K562 (cell line): ENCODE results near the gene FLCN. TPM values are rescaled to one million over a fixed set of nuclear protein-coding genes. Genes with fewer than 3 reads are reported as not detected.

ENCODE experiments used
- ATAC-seq: fragments of 200-7000 bp; cut with Tn5 transposase; 3 replicates; pipeline ENCODE4 v1.9.1; 2020; ENCODE audit warnings: moderate library complexity
- BruUV-seq: library from RNA; stranded (reverse); fragments of 400-500 nt; replicated peaks from 2 replicates; lab custom pipeline; 2021; lab: Mats Ljungman, UMichigan
- CTCF ChIA-PET: fragments of 300-600 bp; formaldehyde crosslinking; extraction: SDS; loops from one replicate; lab custom pipeline; 2021; ENCODE audit warnings: low intra/inter-chr PET ratio; lab: Yijun Ruan, JAX
- POLR2A ChIA-PET: fragments of 300-600, 350-650 bp; sonication (Branson Sonifier 250); formaldehyde crosslinking; extraction: SDS; loops from one replicate; lab custom pipeline; 2021; ENCODE audit warnings: antibody characterized with exemption, inconsistent platforms; lab: Yijun Ruan, JAX
- DNase-seq, 4 experiments: peaks; one replicate each; pipeline versions ENCODE4 v3.0.0 to v3.0.0-alpha.2; 2011 to 2018; ENCODE audit warnings: low spot score in 3 of 4, mixed read lengths in 3 of 4; ENCODE audit errors: extremely low read depth in 1 of 4
- FAIRE-seq: peaks from 2 replicates; lab custom pipeline; 2011; peaks lifted over from hg19 to GRCh38; lab: Jason Lieb, UNC
- H2AFZ ChIP-seq: 2 replicates; pipeline ENCODE4 v1.6.0; 2011; ENCODE audit warnings: low read depth, low read length, control low read depth, inconsistent platforms
- H3K27ac ChIP-seq: fragments of 200-600 bp; 3 replicates; pipeline ENCODE4 v1.8.0; 2011; ENCODE audit warnings: low read depth, mild to moderate bottlenecking, control low read depth, inconsistent platforms, low read length, moderate library complexity, mixed read lengths; ENCODE audit errors: extremely low read depth
- H3K27me3 ChIP-seq, 2 experiments: fragments of 300-600 bp in 1 of 2; 2 replicates in 1 of 2; 3 replicates in 1 of 2; pipeline versions ENCODE4 v1.6.0 to v1.8.0; 2011; ENCODE audit warnings: inconsistent platforms in 2 of 2, low read length in 2 of 2, mild to moderate bottlenecking in 1 of 2, mixed read lengths in 1 of 2, moderate library complexity in 1 of 2; ENCODE audit not compliant: control insufficient read depth in 2 of 2, insufficient read depth in 2 of 2
- H3K36me3 ChIP-seq: fragments of 300-600 bp; 3 replicates; pipeline ENCODE4 v1.8.0; 2011; ENCODE audit warnings: mild to moderate bottlenecking, low read length, inconsistent platforms; ENCODE audit not compliant: control insufficient read depth, insufficient read depth
- H3K4me1 ChIP-seq, 2 experiments: fragments of 200-600 bp in 1 of 2; replicated peaks in 1 of 2; 2 replicates in 1 of 2; 3 replicates in 1 of 2; pipeline versions ENCODE4 v1.5.1 to v1.8.0; 2011; ENCODE audit warnings: inconsistent platforms in 2 of 2, low read length in 2 of 2, mild to moderate bottlenecking in 1 of 2, mixed read lengths in 1 of 2, moderate library complexity in 1 of 2; ENCODE audit not compliant: control insufficient read depth in 2 of 2, insufficient read depth in 2 of 2
- H3K4me2 ChIP-seq: 2 replicates; pipeline ENCODE4 v1.6.1; 2011; ENCODE audit warnings: low read length, control low read depth, inconsistent platforms, mixed read lengths; ENCODE audit not compliant: insufficient read depth
- H3K4me3 ChIP-seq: fragments of 200-600 bp; sonication (generic), shearing (Covaris generic); 2 replicates; pipeline ENCODE4 v1.5.1; 2016; ENCODE audit warnings: control low read depth, inconsistent platforms
- H3K79me2 ChIP-seq: fragments of 200-600 bp; 3 replicates; pipeline ENCODE4 v1.8.0; 2011; ENCODE audit warnings: low read length, inconsistent platforms; ENCODE audit not compliant: control insufficient read depth, insufficient read depth
- H3K9ac ChIP-seq, 2 experiments: 2 replicates each; pipeline versions ENCODE4 v1.6.0 to v1.6.1; 2011; ENCODE audit warnings: low read depth in 2 of 2, low read length in 2 of 2, control low read depth in 1 of 2, inconsistent platforms in 1 of 2, mild to moderate bottlenecking in 1 of 2, mixed read lengths in 1 of 2; ENCODE audit not compliant: insufficient read depth in 1 of 2
- H3K9me1 ChIP-seq: one replicate; pipeline ENCODE4 v1.6.0; 2011; ENCODE audit warnings: inconsistent platforms, mild to moderate bottlenecking, low read length, moderate library complexity; ENCODE audit not compliant: control insufficient read depth, insufficient read depth
- H3K9me3 ChIP-seq: replicated peaks from 2 replicates; pipeline ENCODE4 v1.5.1; 2011; ENCODE audit warnings: low read depth, low read length, inconsistent platforms; ENCODE audit not compliant: control insufficient read depth, insufficient read depth
- H4K20me1 ChIP-seq: replicated peaks from 2 replicates; pipeline ENCODE4 v1.6.1; 2011; ENCODE audit warnings: low read length, inconsistent platforms, mixed read lengths; ENCODE audit not compliant: control insufficient read depth, insufficient read depth
- CXXC5 ChIP-seq: fragments of 250-450 bp; sonication (Bioruptor Pico); IDR thresholded peaks from 2 replicates; pipeline ENCODE4 v1.8.0; 2022; ENCODE audit warnings: inconsistent platforms, mild to moderate bottlenecking, moderate library complexity
- ERF ChIP-seq: fragments of 450-650 bp; formaldehyde crosslinking; IDR thresholded peaks from 2 replicates; pipeline ENCODE4 v1.4.0; 2020; ENCODE audit warnings: mild to moderate bottlenecking, mixed read lengths
- HNRNPUL1 ChIP-seq: fragments of 200-400 bp; formaldehyde crosslinking; IDR thresholded peaks from 2 replicates; pipeline ENCODE4 v1.6.1; 2017; ENCODE audit warnings: low read length
- SREBF2 ChIP-seq: sonication (generic); formaldehyde crosslinking; IDR thresholded peaks from 2 replicates; pipeline ENCODE4 v1.4.0; 2020; ENCODE audit warnings: mild to moderate bottlenecking, missing genetic modification reagents
- WGBS: fragments of 100-300 bp; shearing (Covaris generic); methylation state at CpG from one replicate; pipeline ENCODE4 v1.1.6; 2016; ENCODE audit warnings: low coverage, mixed read lengths; ENCODE audit not compliant: insufficient coverage; ENCODE audit errors: missing lambda C conversion rate; 5-methylcytosine and 5-hydroxymethylcytosine counted together
- in situ Hi-C: fragments of 300-500 bp; cut with MboI; formaldehyde crosslinking; loops from 4 replicates; pipeline ENCODE4 v1.15.0; 2018; ENCODE audit warnings: inconsistent platforms, mixed read lengths
- intact Hi-C: fragments of 100-400 bp; cut with micrococcal nuclease; formaldehyde crosslinking; loops from 2 replicates; pipeline ENCODE4 v1.14.2; 2022
- polyA plus RNA-seq, 8 experiments: library from polyadenylated mRNA; depleted of rRNA in 4 of 8; stranded (reverse) in 5 of 8; unstranded in 3 of 8; fragments of >200 nt; fragmentation: Nextera tagmentation in 2 of 8; fragmentation: Illumina TruSeq in 1 of 8; extraction: Ambion mirVana in 2 of 8; extraction: Trizol in 1 of 8; gene quantifications; 2 replicates each; pipeline versions ENCODE4 v1.2.1 to v1.2.3, GENCODE V29; 2011 to 2014; ENCODE audit warnings: inconsistent platforms in 1 of 8, missing spikeins in 1 of 8
- total RNA-seq, 7 experiments: library from RNA; depleted of rRNA in 6 of 7; stranded (reverse); fragments of >200 nt in 6 of 7; fragmentation: Illumina TruSeq in 2 of 7; extraction: Trizol in 2 of 7; gene quantifications; 2 replicates each; pipeline versions ENCODE4 v1.2.1 to v1.2.3, GENCODE V29; 2011 to 2021; ENCODE audit warnings: low replicate concordance in 1 of 7

The FLCN gene
- total and polyA plus RNA-seq, 9 of the 15 experiments (the other 6 are each of a cell fraction or from before 2014, with no cell fraction given) = 1.6 to 33.5 (median 10.9) TPM

DNA sequence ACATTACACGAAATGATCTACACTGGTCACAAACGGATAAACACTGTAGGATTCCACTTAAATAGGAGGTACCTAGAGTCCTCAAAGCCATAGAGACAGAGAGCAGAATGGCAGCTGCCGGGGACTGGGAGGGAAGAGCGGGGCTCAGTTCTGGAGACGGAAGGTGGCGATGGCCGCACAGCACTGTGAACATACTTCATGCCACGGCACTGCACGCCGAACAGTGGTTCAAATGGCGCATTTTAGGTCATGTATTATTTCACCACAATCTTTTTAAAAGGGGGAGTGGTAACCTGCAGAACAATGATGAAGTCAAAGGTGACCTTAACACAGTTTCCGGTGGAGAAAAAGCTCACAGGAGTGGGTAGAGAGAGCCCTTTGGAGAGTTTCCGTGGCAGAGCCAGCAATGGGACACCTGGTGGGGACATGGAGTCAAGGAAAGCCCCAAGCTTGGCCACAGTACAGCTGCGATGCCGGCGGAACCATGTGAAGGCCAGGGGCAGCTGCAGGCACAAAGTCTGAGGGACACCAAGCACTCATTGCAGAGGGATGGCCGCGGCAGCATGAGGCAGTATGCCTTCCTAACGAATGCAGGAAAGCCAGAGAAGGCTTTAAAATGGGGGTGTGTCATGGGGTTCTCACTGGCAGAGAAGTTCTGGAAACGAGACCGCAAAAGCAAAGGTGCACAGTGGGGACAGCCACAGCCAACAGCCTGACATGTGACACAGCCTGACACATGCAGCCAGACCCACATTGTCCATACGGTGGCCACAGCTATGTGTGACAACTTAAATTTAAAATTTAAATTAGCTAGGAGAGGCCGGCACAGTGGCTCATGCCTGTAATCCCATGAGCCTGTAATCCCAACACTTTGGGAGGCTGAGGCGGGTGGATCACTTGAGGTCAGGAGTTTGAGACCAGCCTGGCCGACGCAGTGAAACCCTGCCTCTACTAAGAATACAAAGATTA is 7.3 kb downstream of the FLCN start:
- no peak overlapping the region for H3K4me2 ChIP-seq
- ChIA-PET POLR2A (interaction anchor here (0.6 to 0.8 kb wide), 2 partner anchors 9 to 15 kb away, joined by 3 to 5 read pairs; no protein-coding TSS in a partner anchor), CTCF (no interaction called here)
- H3K27ac ChIP-seq = no peak overlapping the region
- H3K9ac ChIP-seq = no peak overlapping the region; a peak in 1 of 4 replicates
- no peak for ATAC-seq
- in situ Hi-C loops (no loop called here), intact Hi-C loops (no loop called here)
- no peaks in the 10 kb centered on the region for H4K20me1 ChIP-seq
- no peak for DNase-seq
- peaks cover 75% of the 10 kb centered on the region for H3K36me3 ChIP-seq
- H3K79me2 ChIP-seq = peaks cover 16% of the 10 kb centered on the region
- H3K27me3 ChIP-seq = no peaks in the 10 kb centered on the region
- WGBS = 93% methylated on average over 26 of the region's 26 CpGs
- no peaks in the 10 kb centered on the region for H3K9me1 ChIP-seq
- BruUV-seq = no TSS peak
- FAIRE-seq = no peak
- H3K4me1 ChIP-seq = peaks cover 0 to 5% of the 10 kb centered on the region in 2 experiments; a peak in 1 of 5 replicates
- no peak overlapping the region for H2AFZ ChIP-seq
- no peak overlapping the region for H3K4me3 ChIP-seq
- no peaks in the 10 kb centered on the region for H3K9me3 ChIP-seq
- TF ChIP-seq CXXC5 (no peak), HNRNPUL1 (no peak), ERF (no peak), SREBF2 (no peak)
